Fibroblast of villous mesenchyme (primary cell): ENCODE measurements around the gene RPS10. TPM values are rescaled to one million over a fixed set of nuclear protein-coding genes. Genes with fewer than 3 reads are reported as not detected.

Experiments
- DNase-seq: peaks from one replicate; pipeline ENCODE4 v3.0.0-alpha.2; 2010; ENCODE audit warnings: low read depth
- H3K4me3 ChIP-seq: 2 replicates; pipeline ENCODE4 v1.5.1; 2011; ENCODE audit warnings: low read depth, mild to moderate bottlenecking, low read length
- CTCF ChIP-seq: IDR thresholded peaks from 2 replicates; pipeline ENCODE4 v1.5.1; 2012; ENCODE audit warnings: low read depth, mild to moderate bottlenecking, low read length; ENCODE audit not compliant: insufficient read depth
- total RNA-seq: library from RNA; depleted of rRNA; stranded (reverse); fragments of >200 nt; gene quantifications from 2 replicates; pipeline ENCODE4 v1.2.3, GENCODE V29; 2012

RPS10 gene
- total RNA-seq, 1 donor = 1,946 TPM

- no peak for TF ChIP-seq CTCF
- H3K4me3 ChIP-seq = no peak overlapping the region
- no peak for DNase-seq
Observed at GRCh38 chr6:34468378-34468892, 42.6 kb upstream of the RPS10 start.

- no peak for TF ChIP-seq CTCF
- no peak overlapping the region for H3K4me3 ChIP-seq
- no peak for DNase-seq
Observed at GRCh38 chr6:34466242-34467185, 40.6 kb upstream of the RPS10 start.

GRCh38 chr6:34465531-34466241 is 39.8 kb upstream of the RPS10 start, which contains the start of gene PACSIN1:
PACSIN1 (plus strand) TSS chr6:34466076; CDS start chr6:34526306, 60,230 bp downstream.
- peak within 1 kb of the TSS; percentile 32 for H3K4me3 ChIP-seq
- no peak for TF ChIP-seq CTCF
- DNase-seq = no peak

- no peak for TF ChIP-seq CTCF
- no peak for DNase-seq
- no peak overlapping the region for H3K4me3 ChIP-seq
Observed at GRCh38 chr6:34463849-34464248, 38.0 kb upstream of the RPS10 start.

GRCh38 chr6:34463299-34463698 is 37.4 kb upstream of the RPS10 start:
- TF ChIP-seq CTCF = no peak
- DNase-seq = no peak
- H3K4me3 ChIP-seq = no peak overlapping the region

- DNase-seq = peak; percentile 14
- TF ChIP-seq CTCF = no peak
- H3K4me3 ChIP-seq = no peak overlapping the region
Observed at GRCh38 chr6:34462551-34462971, 36.7 kb upstream of the RPS10 start.
